Stimulated activated naive B cell treated with anti-CD40 and anti-IgM and Interleukin-4, amounts not matched to agents 10 μg/mL and 1 μg/mL and 100 μg/mL, for 72 hours (primary cell): ENCODE measurements around the gene KATNAL1.

Experiments used
- ATAC-seq, 2 donors: fragments of 150-1000 bp; cut with Tn5 transposase; replicated peaks; 2 replicates each; pipeline ENCODE4 v1.10.0; 2021; ENCODE audit warnings: moderate library complexity in 1 of 2
- DNase-seq: peaks from one replicate; pipeline ENCODE4 v3.0.0; 2021
- H3K27ac Mint-ChIP-seq: one replicate; pipeline ENCODE4 v1.8.0; 2022; ENCODE audit warnings: mild to moderate bottlenecking, mixed read lengths
- H3K27me3 Mint-ChIP-seq, 2 donors: one replicate each; pipeline ENCODE4 v1.8.0; 2022; ENCODE audit warnings: mixed read lengths in 2 of 2
- H3K36me3 Mint-ChIP-seq, 2 donors: one replicate each; pipeline ENCODE4 v1.8.0; 2022; ENCODE audit warnings: mixed read lengths in 2 of 2, mild to moderate bottlenecking in 1 of 2
- H3K4me1 Mint-ChIP-seq, 2 donors: one replicate each; pipeline ENCODE4 v1.8.0; 2022; ENCODE audit warnings: mixed read lengths in 2 of 2, mild to moderate bottlenecking in 1 of 2
- H3K4me3 Mint-ChIP-seq, 2 donors: one replicate each; pipeline ENCODE4 v1.8.0; 2022; ENCODE audit warnings: mild to moderate bottlenecking in 2 of 2, mixed read lengths in 2 of 2, moderate library complexity in 1 of 2
- H3K9me3 Mint-ChIP-seq, 2 donors: one replicate each; pipeline ENCODE4 v1.8.0; 2022; ENCODE audit warnings: mixed read lengths in 2 of 2, mild to moderate bottlenecking in 1 of 2

Gene KATNAL1

GRCh38 chr13:30307194-30307970, at the start of gene KATNAL1:
Gene KATNAL1 (minus strand): TSS chr13:30307551. CDS start chr13:30283777, 23,774 bp downstream.
- ATAC-seq (peak; percentile 70 to 75), DNase-seq (peak; percentile 66)
- Mint-ChIP-seq H3K36me3 (no peaks in the 10 kb centered on the region), H3K4me3 (peak within 1 kb of the TSS; percentile 88 to 96), H3K27me3 (no peaks in the 10 kb centered on the region), H3K27ac (peak within 1 kb of the TSS; percentile 93), H3K9me3 (no peaks in the 10 kb centered on the region), H3K4me1 (peaks cover 26 to 54% of the 10 kb centered on the region in 2 donors)

DNA sequence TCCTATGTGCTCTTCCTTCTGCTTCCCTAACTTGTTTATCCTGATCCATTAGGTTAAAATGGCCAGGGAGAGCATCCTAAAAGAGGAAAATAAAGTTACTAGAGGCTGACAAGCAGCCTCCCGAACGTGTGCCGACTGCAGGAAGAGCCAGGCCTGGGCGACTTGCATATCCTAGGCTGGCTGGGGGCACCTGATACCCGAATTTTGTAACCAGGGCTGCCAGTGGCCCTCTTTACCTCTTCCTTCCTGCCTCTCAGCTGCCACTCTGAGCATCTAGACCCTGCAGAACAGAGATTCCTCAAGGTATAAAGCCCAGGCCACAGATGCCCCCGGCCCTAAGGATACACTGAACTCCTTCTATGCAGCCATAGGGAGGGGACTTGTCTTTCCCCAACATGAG, 48.5 kb upstream of the KATNAL1 start:
- ATAC-seq = peak in 1 of 2 donors; percentile 10
- DNase-seq = no peak
- Mint-ChIP-seq H3K27ac (no peak overlapping the region), H3K27me3 (no peaks in the 10 kb centered on the region), H3K36me3 (peaks cover 10 to 11% of the 10 kb centered on the region in 2 donors), H3K9me3 (peaks cover 6% of the 10 kb centered on the region in 2 donors), H3K4me1 (peaks cover 18 to 32% of the 10 kb centered on the region in 2 donors), H3K4me3 (no peak overlapping the region)

- H3K4me1 Mint-ChIP-seq = peaks cover 18 to 32% of the 10 kb centered on the region in 2 donors
- peak overlapping the region; percentile 81 for H3K27ac Mint-ChIP-seq
- no peaks in the 10 kb centered on the region for H3K27me3 Mint-ChIP-seq
- peak; percentile 92 to 94 for ATAC-seq
- peak overlapping the region; percentile 45 to 67 for H3K4me3 Mint-ChIP-seq
- DNase-seq = peak; percentile 38
- peaks cover 6% of the 10 kb centered on the region in 2 donors for H3K9me3 Mint-ChIP-seq
- H3K36me3 Mint-ChIP-seq = peaks cover 9 to 11% of the 10 kb centered on the region in 2 donors
Observed at GRCh38 chr13:30355384-30355699, 48.0 kb upstream of the KATNAL1 start.

GRCh38 chr13:30354493-30355383, 47.4 kb upstream of the KATNAL1 start:
- H3K36me3 Mint-ChIP-seq = peaks cover 9 to 11% of the 10 kb centered on the region in 2 donors
- H3K27ac Mint-ChIP-seq = no peak overlapping the region
- ATAC-seq (peak; percentile 33 to 52), DNase-seq (no peak)
- no peaks in the 10 kb centered on the region for H3K27me3 Mint-ChIP-seq
- peaks cover 18 to 32% of the 10 kb centered on the region in 2 donors for H3K4me1 Mint-ChIP-seq
- peak overlapping the region; percentile 0 to 12 for H3K4me3 Mint-ChIP-seq
- peaks cover 6% of the 10 kb centered on the region in 2 donors for H3K9me3 Mint-ChIP-seq

DNA sequence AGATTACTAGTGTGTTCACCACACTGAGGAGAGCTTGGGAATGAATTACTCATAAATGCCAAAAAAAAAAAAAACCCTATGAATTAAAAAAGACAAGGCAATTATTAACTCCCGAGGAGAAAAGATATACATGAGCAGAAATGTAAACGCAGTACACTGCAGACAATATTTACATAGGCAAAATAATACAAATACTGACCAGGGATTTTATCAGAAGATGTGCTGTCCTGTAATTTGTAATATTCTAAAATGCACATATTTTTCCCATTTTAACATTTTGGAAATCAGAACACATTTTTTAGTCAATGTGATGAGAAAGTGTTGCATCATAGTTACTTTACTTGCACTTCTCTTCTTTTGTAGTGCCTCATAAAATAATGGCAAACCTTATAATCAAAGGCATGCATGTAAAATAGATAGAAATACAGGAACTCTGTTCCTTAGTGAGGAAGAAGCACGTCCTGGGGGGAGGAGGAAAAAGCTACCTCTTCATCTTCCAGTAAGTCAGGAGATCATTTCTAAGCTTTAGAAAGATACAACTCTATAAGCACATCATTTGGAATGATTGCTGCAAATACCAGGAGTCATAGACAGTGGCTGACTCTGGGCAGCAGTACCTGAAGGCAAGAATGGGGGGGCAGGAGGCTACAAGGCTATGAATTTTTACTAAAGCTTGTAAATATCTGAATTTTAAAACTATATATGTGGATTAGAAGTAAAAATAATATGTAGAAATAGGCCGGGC, 46.3 kb upstream of the KATNAL1 start:
- Mint-ChIP-seq H3K4me1 (peaks cover 18 to 32% of the 10 kb centered on the region in 2 donors), H3K4me3 (no peak overlapping the region), H3K27me3 (no peaks in the 10 kb centered on the region), H3K9me3 (peaks cover 6% of the 10 kb centered on the region in 2 donors), H3K27ac (no peak overlapping the region), H3K36me3 (peaks cover 9 to 11% of the 10 kb centered on the region in 2 donors)
- DNase-seq (no peak), ATAC-seq (no peak)

GRCh38 chr13:30353060-30353459, 45.7 kb upstream of the KATNAL1 start:
- Mint-ChIP-seq H3K4me3 (no peak overlapping the region), H3K27me3 (no peaks in the 10 kb centered on the region), H3K4me1 (peaks cover 18 to 36% of the 10 kb centered on the region in 2 donors), H3K27ac (no peak overlapping the region), H3K9me3 (peaks cover 6% of the 10 kb centered on the region in 2 donors), H3K36me3 (peaks cover 9 to 11% of the 10 kb centered on the region in 2 donors)
- no peak for ATAC-seq
- DNase-seq = no peak

GRCh38 chr13:30352121-30352520, 44.8 kb upstream of the KATNAL1 start:
- Mint-ChIP-seq H3K36me3 (peaks cover 6 to 11% of the 10 kb centered on the region in 2 donors), H3K4me3 (no peak overlapping the region), H3K9me3 (peaks cover 6% of the 10 kb centered on the region in 2 donors), H3K27ac (no peak overlapping the region), H3K27me3 (no peaks in the 10 kb centered on the region), H3K4me1 (peaks cover 22 to 45% of the 10 kb centered on the region in 2 donors)
- no peak for ATAC-seq
- no peak for DNase-seq

DNA sequence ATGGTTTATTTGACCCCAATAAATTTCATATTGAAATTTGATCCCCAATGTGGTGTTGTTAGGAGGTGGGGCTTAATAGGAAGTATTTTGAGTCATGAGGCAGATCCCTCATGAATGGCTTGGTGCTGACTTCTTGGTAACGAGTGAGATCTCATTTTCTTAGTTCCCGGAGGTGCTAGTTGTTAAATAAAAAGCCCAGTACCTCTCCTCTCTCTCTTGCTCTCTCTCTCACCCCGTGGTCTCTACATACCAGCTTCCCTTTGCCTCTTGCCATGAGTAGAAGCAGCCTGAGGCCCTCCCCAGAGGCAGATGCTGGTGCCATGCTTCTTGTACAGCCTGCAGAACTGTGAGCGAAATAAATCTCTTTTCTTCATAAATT, 39.4 kb upstream of the KATNAL1 start:
- H3K9me3 Mint-ChIP-seq = no peaks in the 10 kb centered on the region
- H3K4me1 Mint-ChIP-seq = peaks cover 19 to 39% of the 10 kb centered on the region in 2 donors
- peak; percentile 67 to 71 for ATAC-seq
- no peak for DNase-seq
- H3K27me3 Mint-ChIP-seq = no peaks in the 10 kb centered on the region
- no peaks in the 10 kb centered on the region for H3K36me3 Mint-ChIP-seq
- peak overlapping the region in 1 of 2 donors; percentile 0 for H3K4me3 Mint-ChIP-seq
- no peak overlapping the region for H3K27ac Mint-ChIP-seq

- ATAC-seq (peak; percentile 94 to 95), DNase-seq (peak; percentile 44)
- no peaks in the 10 kb centered on the region for H3K9me3 Mint-ChIP-seq
- peak overlapping the region; percentile 6 for H3K27ac Mint-ChIP-seq
- H3K36me3 Mint-ChIP-seq = no peaks in the 10 kb centered on the region
- no peaks in the 10 kb centered on the region for H3K27me3 Mint-ChIP-seq
- H3K4me1 Mint-ChIP-seq = peaks cover 19 to 37% of the 10 kb centered on the region in 2 donors
- peak overlapping the region; percentile 0 to 19 for H3K4me3 Mint-ChIP-seq
Observed at GRCh38 chr13:30346153-30346788, 38.9 kb upstream of the KATNAL1 start.

- no peaks in the 10 kb centered on the region for H3K36me3 Mint-ChIP-seq
- H3K4me3 Mint-ChIP-seq = no peak overlapping the region
- ATAC-seq (no peak), DNase-seq (no peak)
- H3K9me3 Mint-ChIP-seq = no peaks in the 10 kb centered on the region
- no peak overlapping the region for H3K27ac Mint-ChIP-seq
- no peaks in the 10 kb centered on the region for H3K27me3 Mint-ChIP-seq
- H3K4me1 Mint-ChIP-seq = peaks cover 19 to 37% of the 10 kb centered on the region in 2 donors
Observed at GRCh38 chr13:30345426-30346100, 38.2 kb upstream of the KATNAL1 start.

DNA sequence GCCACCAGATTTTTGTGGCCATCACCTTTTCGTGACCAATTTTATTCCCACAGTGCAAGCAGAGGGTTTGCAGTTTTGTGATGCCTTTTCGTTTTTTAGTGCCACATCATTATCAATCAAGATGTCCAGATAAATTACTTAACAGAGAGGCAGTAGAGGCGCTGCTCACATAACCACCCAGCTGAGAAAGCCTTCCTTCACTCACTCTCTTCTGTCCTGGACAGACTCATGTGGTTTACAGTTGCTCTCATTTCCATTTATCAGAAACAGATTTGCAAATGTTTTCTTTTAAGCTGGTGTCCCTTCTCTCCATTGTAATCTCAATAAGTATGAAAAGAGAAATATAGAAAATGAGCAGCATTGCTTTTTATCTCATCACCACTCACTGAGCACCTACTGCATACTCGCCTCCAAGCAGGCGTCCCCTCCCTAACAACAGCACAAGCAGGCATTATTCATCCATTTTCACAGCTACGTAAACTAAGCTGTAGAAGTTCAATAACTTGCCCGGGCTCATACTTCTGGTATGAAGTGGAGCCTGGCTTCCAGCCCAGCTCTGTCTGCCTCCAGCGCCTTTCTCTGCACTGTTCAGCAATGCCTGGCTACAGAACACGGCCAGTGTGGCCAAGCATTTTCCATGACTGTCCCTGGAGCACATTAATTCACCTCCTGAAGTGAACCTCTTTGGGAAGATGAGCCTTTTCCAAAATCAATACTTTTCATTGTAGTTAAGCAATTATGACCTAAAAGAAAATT, 34.6 kb upstream of the KATNAL1 start:
- ATAC-seq (no peak), DNase-seq (no peak)
- Mint-ChIP-seq H3K27me3 (no peaks in the 10 kb centered on the region), H3K4me3 (no peak overlapping the region), H3K9me3 (no peaks in the 10 kb centered on the region), H3K27ac (no peak overlapping the region), H3K4me1 (peaks cover 18 to 23% of the 10 kb centered on the region in 2 donors), H3K36me3 (no peaks in the 10 kb centered on the region)

DNA sequence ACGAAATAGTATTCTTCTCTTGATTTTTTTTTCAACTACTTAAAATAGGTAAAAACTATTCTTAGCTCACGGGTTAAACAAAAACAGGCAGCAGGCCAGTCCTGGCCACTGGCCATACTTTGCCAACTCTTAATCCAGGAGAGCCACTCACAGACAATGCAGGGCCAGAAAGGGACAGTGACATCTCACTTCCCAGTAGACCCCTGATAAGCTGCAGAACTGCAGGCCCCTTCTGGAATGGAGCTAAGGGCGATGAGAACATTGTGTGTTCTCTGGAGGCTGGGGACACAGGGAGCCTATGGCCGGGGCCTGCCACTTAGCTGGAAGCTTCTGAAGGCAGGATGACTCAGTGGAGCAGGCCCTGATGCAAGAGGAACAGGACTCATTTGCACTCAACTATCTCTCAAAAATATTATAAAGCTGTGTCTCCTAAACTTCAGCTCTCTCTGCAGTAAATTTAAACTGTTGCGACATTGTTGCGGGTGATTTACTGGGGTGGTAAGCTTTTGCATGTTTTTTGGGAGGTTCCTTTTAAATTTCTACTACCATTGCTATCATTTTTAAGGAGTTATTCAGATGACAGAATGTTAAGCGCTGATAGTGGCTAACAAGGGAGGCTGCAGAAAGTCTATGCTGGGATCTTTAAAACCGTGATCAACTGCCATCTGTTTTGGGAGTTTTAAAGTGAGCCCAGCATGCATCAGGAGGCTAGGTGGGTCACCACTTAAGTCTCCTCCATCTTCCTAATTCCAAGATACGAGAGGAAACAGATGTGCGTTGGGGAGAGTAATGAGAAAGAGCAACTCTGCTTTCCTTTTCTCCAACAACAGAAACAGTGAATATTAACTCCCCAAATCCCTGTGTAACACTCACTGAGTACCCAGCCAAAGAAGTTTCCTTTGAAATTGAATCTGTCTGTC, 33.2 kb upstream of the KATNAL1 start:
- H3K9me3 Mint-ChIP-seq = no peaks in the 10 kb centered on the region
- no peak for DNase-seq

More for the DNA sequence above, 33.2 kb upstream of the KATNAL1 start:
- Mint-ChIP-seq H3K27ac (no peak overlapping the region), H3K36me3 (no peaks in the 10 kb centered on the region), H3K4me1 (peaks cover 11 to 17% of the 10 kb centered on the region in 2 donors), H3K4me3 (no peak overlapping the region), H3K27me3 (no peaks in the 10 kb centered on the region)
- no peak for ATAC-seq
